ENCODE results near the gene HDAC1.
"Not testable (repeated sequence)": the region's sequence is repeated elsewhere in the genome, so short reads cannot be mapped to it uniquely, and the experiment has no call there.

Gene HDAC1

DNA sequence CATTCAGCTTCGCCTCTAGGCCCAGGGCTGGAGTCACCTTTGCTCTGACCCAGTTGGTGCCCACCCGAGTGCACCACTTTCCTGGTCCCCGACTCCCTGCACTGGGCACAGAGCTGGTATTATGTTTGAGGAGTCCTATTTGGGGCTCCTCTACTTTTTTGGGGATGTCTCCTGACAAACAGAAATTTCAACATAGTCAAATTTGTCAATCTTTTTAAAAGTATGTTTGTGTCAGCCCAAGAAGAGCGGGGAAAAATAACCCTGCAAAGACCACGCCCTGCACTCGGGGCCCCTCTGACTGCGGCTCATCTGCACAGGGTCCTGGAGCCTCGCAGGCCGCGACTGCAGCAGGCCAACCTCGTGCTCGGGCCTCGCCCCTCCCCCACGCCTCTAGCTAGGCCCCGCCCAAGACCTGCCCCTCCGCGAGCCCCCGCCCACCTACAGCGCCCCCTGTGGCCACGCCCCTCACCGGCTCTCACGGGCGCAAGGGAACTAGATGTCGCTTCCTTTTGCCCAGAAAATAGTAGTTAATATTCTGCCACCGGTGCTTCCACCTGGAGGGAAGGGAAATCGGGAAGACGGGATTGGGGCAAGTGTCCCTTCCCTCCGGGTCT is 59.0 kb downstream of the HDAC1 start:
- DNase-seq, result peak; percentile 62

DNA sequence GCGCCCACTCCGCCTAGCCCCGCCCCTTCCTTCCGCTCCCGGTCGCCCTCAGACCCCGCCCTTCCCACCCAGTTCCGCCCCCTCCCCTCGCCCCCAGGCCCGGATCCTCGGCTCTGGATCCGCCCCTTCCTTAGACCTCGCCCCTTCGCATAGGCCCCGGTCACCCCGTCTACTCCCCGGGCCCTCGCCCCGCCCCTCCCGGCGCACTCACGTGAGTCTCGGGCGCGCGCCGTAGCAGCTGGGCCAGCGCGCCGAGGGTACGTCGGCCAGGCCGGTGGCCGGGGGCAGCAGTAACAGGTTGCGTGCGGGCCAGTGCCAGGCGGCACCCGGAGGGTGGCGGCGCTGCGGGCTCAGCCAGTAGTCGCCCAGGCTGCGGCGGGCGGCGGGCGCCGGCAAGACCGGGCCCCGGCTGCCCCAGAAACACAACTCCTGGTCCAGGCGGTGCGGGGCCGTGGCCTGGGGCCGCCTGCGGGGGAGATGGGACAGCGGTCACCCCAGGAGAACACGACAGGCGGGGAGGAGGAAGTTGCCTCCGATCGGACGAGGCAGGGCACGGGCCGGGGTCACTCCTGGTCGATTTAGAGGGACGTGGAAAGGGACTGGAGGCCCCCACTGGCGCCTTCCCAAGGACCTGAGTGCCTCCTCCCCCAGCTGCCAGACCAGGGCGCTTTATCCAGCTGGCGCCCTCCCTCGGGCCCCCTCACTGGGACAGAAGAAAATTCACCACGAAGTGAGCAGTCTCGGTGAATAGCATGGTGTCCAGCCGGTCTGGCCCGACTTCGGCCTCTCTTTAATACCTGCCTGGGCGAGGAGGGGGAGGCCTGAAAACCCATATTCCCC is 59.7 kb downstream of the HDAC1 start:
- peak; percentile 79 for DNase-seq

DNA sequence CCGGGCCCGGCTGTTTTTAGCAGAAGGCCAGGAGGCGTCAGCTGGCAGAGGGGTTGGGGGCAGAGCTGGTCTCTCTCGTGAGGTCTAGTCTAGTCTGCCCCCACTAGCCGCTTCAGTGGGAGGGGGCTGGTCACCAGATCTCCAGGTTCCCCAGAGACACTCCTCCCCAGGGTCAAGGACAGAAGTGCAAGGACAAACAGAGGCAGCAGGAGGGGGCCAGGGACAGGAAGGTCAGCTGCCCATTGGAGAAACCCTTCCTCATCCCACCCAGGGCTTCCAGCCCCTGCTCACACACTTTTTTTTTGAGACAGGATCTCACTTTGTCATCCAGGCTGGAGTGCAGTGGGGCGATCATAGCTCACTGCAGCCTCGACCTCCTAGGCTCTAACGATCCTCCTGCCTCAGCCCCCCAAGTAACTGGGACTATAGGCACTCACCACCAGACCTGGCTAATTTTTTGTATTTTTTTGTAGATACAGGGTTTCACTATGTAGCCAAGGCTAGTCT is 60.4 kb downstream of the HDAC1 start:
- no peak for DNase-seq

DNA sequence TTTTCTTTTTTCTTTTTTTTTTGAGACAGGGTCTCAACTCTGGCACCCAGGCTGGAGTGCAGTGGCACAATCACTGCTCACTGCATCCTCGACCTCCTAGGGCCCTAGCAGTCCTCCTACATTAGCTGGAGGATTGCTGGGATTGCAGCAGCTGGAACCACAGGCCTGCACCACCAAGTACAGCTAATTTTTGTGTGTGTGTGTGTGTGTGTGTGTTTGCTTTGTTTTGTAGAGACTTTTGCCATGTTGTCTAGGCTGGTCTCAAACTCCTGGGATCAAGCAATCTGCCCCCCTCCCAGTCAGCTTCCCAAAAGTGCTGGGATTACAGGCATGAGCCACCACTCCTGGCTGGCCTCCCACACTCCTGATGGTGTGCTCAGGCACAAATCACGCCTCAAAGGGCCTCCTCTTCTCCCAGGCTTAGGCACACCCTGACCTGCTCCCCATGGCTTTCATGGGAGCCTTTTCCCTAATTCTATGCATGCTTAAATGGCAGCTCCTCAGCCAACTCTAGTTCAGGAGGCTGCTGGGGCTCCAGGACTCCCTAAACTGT is 61.0 kb downstream of the HDAC1 start:
- no peak for DNase-seq

DNA sequence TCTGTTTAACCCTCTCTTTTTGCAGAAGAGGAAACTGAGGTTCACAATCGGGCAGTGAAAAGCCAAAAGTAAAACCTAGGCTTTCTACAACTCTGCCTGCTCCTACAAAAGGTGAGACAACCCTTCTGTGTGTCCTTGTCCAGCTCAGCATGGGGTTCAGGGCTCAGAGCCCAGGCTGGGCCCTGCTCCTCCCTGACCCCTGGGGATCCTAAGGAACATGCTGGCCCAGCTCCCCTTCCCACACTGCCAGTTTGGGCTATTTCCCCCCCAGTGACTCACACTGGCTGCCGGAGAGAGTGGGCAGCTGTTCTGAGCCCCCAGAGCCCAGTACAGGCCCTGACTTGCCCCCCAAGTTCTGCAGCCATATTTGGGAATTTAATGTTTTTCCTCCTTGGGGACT is 61.5 kb downstream of the HDAC1 start:
- no peak for DNase-seq

DNA sequence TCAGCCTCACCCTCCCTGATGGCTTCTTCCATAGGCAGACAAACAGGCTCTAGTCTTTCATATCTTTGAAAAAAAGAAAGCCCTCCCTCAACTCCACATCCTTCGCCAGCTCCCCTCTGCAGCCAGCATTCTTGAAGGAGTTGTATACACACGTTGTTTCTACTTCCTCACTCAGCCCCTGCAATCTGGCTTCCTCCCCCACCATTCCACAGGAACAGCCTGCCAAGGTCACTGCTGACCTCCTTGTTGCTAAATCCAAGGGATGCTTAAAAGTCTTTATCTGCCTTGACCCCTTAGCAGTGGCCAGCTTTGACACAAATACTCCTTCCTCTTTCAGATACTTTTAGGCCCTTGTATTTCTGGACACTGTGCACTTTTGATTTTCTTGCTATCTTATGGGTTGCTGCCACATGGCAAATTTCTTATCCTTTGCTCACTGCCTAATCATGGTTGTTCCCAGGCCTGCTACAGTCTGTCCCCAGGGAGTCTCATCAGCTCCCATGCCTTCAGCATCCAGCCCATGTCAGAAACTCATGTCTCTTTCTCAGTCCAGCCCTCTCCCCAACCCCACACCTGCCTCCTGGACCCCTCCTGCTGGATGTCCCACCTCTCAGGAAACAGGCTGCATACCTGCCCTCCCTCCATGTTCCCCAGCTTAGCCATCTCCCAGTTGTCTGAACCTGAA is 62.1 kb downstream of the HDAC1 start:
- DNase-seq, result no peak

DNA sequence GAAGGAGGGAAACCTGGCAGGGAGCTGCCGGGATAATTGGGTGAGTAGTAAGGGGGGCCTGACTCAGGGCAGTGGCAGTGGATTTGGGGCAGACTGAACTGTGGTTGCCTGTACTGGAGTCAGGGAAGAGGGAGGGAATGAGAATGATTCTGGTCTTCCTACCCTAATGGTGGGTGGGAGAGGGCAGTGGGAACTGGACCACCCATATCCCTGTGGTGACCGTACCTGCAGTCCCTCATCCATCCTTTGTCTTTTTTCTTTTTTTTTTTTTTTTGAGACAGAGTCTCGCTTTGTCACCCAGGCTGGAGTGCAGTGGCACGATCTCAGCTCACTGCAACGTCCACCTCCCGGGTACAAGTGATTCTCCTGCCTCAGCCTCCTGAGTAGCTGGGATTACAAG is 63.9 kb downstream of the HDAC1 start:
- DNase-seq, result not testable (repeated sequence)

DNA sequence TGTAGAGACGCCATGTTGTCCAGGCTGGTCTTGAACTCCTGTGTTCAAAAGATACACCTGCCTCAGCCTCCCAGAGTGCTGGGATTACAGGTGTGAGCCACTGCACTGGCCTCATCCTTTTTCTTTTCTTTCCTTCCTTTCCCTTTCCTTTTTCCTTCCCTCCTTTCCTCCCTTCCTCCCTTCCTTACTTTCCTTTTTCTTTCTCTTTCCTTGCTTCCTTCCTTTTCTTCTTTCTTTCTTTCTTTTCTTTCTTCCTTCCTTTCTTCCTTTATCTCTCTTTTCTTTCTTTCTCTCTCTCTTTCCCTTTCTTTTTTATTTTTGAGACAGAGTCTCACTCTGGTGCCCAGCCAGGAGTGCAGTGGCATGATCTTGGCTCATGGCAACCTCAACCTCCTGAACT is 64.6 kb downstream of the HDAC1 start:
- DNase-seq, result no peak

DNA sequence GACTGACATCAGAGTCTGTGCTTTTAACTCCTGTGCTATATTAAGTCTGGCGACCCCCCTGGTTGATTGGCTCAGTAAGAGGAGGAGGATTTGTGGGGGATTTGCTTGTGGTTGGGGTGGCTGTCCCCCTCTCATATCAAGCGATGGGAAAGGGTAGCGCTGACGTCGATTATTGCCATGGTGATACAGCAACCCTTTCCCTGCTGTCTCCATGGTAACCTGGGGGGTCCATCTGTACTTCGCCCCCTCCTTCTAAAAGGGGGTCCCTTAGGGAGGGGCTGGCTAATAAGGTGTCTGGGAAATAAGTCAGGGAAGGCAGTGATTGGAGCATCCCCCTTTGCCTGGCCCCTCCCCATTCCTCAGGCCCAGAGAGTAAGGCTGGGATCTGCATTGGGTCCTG is 65.7 kb downstream of the HDAC1 start:
- no peak for DNase-seq

DNA sequence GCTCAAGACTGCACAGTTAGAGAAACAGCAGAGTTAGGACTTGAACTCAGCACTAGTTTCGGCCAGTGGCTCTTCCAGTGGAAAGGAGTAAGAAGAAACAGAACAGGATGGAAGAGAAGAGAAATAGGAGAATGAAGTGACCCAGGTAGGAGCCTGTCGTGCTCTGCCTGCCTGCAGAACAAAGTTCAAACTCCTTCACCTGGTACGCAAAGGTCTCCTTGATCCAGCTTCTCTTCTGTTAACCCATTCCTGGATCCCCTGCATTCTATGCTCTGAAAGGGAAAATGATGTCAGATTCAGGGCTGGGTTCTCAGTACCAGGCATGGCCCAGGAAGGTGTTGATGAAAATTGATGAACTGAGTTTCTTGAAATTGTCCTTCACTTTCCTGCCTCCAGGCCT is 66.6 kb downstream of the HDAC1 start:
- no peak for DNase-seq

DNA sequence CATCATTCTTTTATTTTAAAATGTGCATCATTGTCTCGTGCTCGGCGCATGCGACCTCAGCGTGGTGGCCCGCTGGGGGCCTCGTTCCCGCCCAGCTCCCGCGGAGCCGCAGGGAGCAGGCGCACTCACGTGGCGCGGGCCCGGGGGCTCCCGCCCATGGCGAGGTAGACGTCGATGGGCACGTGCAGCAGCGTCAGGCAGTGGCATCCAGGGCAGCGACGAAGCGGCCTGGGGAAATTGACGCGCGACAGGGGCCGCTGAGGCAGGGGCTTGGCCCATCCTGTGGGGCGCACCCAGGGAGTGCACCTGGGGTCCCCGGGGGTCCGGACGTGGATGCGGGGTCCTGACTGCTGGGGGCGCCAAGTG is 69.4 kb downstream of the HDAC1 start:
- no peak for DNase-seq

DNA sequence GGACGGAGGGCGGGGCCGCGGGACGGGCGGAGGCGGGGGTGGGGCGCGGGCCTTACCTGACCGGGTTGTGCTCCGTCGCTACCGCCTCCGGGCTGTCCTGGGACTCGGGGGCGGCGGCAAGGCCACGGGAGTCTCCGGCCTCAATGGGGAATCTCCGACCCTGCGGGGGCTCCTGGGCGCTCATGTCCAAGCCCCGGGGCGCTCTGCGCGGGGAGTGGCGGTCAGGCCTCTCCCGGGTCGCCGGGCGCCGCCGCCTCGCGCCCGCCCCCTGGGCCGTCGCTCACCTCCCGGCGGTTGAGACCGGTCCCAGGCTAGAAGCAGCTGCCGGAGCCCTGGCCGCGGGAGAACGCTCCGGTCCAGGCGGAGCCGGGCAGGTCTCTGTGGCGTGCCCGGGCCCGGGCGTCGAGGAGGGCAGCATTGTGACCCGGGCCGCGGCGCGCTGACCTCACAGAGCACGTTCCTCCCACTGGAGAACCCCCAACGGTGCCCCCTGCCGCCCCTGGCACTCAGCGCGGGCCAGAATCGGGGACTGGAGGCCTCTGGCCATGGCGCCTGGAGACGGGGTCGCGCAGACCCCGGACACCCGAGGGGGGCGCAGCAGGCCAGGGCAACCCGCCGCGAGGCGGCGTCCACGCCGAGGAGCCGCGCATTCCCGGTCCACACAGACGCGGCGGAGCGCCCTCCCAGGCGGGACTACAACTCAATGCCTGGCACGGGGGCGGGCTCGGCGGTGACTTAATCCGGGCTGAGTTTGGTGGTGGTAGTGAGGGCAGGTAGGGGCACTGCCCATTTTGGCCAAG is 70.0 kb downstream of the HDAC1 start:
- no peak for DNase-seq

DNA sequence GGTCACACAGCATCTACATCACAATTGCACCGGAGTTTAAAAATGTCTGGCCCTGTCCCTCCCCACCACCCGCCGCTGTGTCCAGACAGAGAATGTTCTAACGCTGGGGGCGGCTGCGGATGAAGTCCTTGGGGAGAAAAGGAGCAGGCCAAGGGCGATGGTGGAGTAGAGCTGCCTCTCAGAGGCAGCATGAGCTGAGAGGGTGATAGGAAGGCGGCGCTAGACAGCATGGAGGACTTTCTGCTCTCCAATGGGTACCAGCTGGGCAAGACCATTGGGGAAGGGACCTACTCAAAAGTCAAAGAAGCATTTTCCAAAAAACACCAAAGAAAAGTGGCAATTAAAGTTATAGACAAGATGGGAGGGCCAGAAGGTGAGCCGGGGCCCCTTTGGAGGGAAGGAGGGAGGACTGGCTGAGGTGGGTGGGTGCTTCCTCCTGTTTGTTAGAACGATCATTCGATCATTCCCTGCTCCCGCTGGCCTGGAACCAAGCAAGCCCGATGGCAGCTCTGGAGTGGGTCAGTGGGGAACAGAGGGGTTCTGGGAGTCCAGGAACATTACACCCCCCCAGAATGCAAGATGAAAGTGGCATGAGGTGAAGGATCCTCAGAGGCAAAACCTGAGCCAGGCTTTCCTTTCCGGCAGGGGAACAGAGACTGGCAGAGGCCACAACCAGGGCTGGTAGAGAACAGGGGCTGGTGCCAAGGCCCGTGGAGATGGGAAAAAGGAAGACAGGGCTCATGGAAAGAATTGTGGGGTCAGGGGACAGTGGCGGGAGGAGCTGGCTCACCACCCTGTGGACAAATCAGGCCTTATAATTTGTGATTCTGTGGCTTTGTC is 70.8 kb downstream of the HDAC1 start, which contains the start of the genes FAM229A and TSSK3:
Gene FAM229A, minus strand, starts transcription at position 12 of the 840 bp plus-strand sequence. CDS start 394 bp downstream, outside the sequence.
Gene TSSK3, plus strand, starts transcription at position 66 of the 840 bp plus-strand sequence. Its CDS starts 163 bp downstream, at position 229.
- DNase-seq, result no peak

DNA sequence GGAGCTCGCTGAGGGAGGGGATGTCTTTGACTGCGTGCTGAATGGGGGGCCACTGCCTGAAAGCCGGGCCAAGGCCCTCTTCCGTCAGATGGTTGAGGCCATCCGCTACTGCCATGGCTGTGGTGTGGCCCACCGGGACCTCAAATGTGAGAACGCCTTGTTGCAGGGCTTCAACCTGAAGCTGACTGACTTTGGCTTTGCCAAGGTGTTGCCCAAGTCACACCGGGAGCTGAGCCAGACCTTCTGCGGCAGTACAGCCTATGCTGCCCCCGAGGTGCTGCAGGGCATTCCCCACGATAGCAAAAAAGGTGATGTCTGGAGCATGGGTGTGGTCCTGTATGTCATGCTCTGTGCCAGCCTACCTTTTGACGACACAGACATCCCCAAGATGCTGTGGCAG is 71.8 kb downstream of the HDAC1 start:
- DNase-seq, result no peak

DNA sequence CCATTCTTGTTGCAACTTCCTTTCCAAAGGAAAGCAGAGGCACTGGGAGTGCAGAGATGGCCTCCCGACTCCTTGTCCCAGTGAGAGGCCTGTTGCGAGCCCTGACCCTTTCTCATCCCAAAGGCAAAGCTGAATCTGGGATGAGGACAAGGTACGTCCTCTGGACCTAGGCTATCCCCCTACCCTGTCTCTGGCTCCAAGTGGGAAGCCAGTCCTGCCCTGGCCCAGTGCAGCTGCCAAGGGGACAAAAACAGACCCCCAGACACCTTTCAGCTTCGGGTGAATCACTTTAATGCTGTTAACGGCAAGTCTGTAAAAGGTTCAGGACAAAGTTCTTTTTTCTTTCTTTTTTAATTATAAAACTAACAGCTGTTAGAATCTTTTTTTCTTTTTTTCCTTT is 73.0 kb downstream of the HDAC1 start:
- DNase-seq, result no peak

DNA sequence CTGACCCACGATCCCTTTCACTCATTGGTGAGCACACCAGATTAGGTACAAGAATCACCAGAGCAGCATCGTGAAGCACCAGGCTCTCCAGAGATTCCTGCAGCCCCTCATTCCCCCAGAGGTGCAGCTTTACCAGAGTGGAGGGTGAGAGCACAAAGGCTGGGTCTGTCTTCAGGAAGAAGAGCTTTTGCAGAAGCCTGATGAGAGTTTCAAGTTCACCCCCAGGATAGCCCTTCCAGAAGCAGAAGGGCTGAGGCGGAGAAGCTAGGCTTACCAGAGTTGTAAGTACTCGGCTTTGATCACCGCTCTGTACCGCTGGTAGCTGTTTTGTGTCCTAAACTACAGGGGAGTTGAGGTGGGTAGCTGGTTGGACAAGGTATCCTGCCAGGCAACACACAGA is 73.6 kb downstream of the HDAC1 start:
- no peak for DNase-seq

DNA sequence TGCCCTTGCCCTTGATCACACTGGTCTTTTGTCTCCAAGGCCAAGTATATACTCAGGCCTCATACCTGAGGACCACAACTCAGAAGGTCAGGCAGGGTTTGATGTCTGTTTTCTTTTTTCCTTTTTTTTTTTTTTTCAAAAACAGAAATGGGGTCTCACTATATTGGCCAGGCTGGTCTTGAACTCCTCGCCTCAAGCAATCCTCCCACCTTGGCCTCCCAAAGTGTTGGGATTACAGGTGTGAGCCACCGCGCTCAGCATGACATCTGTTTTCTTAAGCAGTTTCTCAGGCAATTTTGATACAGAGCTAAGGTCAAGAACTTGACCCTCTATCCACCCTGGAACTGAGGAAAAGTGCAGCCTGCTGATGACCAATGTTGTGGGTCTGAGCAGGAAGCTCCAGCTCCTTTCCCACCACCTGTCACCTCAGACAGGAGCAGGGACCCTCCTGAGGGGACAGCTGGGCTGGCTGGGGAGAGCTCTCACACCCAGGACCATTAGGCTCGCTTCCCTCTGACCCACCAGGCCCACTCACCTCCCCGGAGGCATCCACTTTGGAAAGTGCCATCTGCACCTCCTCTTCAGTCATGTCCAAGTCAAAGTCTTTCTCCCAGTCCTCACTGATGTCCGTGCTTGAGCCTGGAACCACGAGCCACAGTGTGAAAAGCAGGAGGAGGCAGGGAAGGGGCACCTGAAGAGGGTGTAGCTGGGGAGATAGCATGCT is 76.2 kb downstream of the HDAC1 start:
- no peak for DNase-seq

DNA sequence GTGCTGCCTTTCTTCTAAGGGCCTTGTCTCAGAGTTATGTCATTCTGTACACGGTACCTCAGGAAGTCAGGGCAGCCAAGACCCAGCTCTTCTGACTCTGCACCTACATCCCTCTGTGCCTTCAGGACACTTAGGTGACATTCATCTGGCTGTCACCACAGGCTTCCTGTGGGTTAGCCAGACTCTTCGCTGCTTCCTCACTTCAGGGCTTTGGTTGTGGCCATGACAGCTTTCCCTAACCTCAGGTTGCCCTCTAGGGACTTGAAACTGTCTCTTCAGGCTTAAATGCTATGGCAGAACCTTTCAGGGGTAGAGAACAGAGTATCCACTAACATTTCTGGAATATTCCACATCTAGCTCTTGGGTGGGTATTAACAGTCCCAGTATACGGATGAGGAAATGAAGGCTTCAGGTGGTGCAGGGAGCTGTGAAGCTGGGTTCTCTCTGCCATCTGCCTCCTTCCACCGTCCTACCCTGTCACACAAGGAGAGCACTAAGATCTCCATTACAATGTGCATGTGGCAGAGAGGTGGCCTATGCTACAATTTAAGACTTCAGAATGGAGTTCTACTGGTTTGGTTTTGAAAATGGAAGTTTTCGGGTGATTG is 80.4 kb downstream of the HDAC1 start:
- DNase-seq, result no peak

DNA sequence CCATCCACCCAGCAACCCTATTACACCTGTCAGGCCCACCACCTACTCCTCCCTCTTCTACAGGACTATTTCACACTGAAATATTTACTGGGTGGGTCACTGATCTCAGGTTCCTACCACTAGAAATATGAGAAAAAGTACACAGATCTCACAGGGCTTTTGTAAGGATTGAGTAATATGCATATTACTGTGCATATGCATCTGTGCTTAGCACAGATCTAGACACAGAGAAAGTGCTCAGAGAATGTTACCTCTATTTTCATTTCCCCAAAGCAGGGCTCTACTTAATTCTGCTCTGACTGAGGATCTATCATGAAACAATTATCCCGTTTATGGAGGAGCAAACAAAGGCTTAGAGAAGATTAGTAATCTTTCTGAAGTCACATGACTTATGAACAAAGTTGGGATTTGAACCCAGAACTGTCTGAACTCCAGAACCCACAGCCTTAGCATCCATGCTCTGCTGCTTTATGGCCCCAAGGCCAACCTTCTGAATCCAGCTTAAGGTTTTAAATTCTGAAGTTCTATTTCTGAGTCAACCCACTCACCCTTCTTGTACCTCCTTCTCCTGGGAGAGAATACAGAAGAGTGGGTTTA is 82.2 kb downstream of the HDAC1 start:
- no peak for DNase-seq

DNA sequence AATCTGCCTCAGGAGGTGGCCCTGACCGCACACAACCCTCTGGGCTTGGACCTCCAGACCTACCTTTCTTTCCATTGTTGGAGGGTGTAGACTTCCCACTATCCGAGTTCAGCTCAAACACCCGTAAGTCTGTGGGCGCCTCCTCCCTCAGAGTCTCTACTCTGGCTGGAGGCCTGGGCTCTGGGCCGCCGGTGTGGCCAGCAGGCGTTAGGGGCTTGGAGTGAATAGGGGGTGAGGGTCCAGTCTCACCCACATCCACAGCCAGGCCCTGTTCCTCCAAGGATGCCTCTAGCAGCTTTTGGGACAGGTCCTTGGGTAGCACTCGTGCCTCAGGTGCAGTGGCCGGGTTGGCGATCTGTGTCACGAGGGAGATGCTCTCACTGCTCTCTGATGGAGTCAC is 84.3 kb downstream of the HDAC1 start:
- no peak for DNase-seq
